Motor neuron (in vitro differentiated cells): ENCODE measurements around the gene BCAR3. TPM values are rescaled to one million over a fixed set of nuclear protein-coding genes. Genes with fewer than 3 reads are reported as not detected.
A peak's percentile ranks its signal among the peaks of the same experiment; 100 is the strongest.
"Not testable (repeated sequence)": the region's sequence is repeated elsewhere in the genome, so short reads cannot be mapped to it uniquely, and the experiment has no call there.

ENCODE experiments used
- ATAC-seq, 8 experiments: fragments of 200-7000 bp; cut with Tn5 transposase; replicated peaks in 6 of 8; 2 replicates each; pipeline ENCODE4 v1.8.0; 2021; ENCODE audit warnings: mild to moderate bottlenecking in 8 of 8, moderate library complexity in 8 of 8
- H3K27ac ChIP-seq, 2 donors: fragments of 250-450 bp; sonication (Bioruptor Pico); 2 replicates each; pipeline ENCODE4 v1.9.0; 2021; ENCODE audit warnings: antibody characterized with exemption in 2 of 2, mild to moderate bottlenecking in 2 of 2, moderate library complexity in 1 of 2
- H3K4me1 ChIP-seq, 2 donors: fragments of 250-450 bp; sonication (Bioruptor Pico); replicated peaks in 1 of 2; 2 replicates each; pipeline ENCODE4 v1.6.1; 2021; ENCODE audit warnings: antibody characterized with exemption in 2 of 2, mild to moderate bottlenecking in 2 of 2, moderate library complexity in 1 of 2
- H3K4me3 ChIP-seq, 5 donors: fragments of 250-450 bp; sonication (Bioruptor Pico); 2 replicates each; pipeline ENCODE4 v1.9.0; 2021; ENCODE audit warnings: antibody characterized with exemption in 5 of 5, mild to moderate bottlenecking in 5 of 5, moderate library complexity in 4 of 5
- WGBS, 10 experiments: fragments of 450-650 bp; shearing (Covaris generic); methylation state at CpG; one replicate each; pipeline ENCODE4 v1.0.0; 2022; 5-methylcytosine and 5-hydroxymethylcytosine counted together
- in situ Hi-C, 9 experiments: fragments of 400-800 bp; cut with MboI; loops; one replicate each; pipeline ENCODE4 v1.15.0; 2021; ENCODE audit warnings: low sequenced_read_pairs in 9 of 9, low pct_unique_long_range_greater_than_20kb in 2 of 9; ENCODE audit not compliant: unreplicated experiment in 9 of 9
- total RNA-seq, 8 experiments: library from RNA; unstranded; fragments of 300-600 nt; gene quantifications; 2 replicates each; pipeline versions ENCODE4 v1.2.3 to v1.2.4, GENCODE V29; 2022

BCAR3 gene
- total RNA-seq, 8 experiments from 2014 or later: 7.9 to 49.4 (median 20.3) TPM

- Histone ChIP-seq H3K4me1 (no peaks in the 10 kb centered on the region), H3K4me3 (no peak overlapping the region), H3K27ac (no peak overlapping the region)
- in situ Hi-C loops: no loop called here
- 70 to 98% (median 96%) methylated on average over 2 to 5 of the region's 5 CpGs for WGBS, 10 experiments
- ATAC-seq: no peak
These were observed 25.1 kb downstream of the BCAR3 start for GRCh38 chr1:93656491-93656890.

GRCh38 chr1:93653656-93654055 is 28.0 kb downstream of the BCAR3 start:
- 89 to 100% (median 91%) methylated on average over 2 to 6 of the region's 6 CpGs; no CpG with 5 or more reads in 5 of the 10 experiments for WGBS, 10 experiments
- ATAC-seq: no peak
- H3K4me3 ChIP-seq: no peak overlapping the region
- no peaks in the 10 kb centered on the region for H3K4me1 ChIP-seq
- H3K27ac ChIP-seq: no peak overlapping the region
- in situ Hi-C loops: no loop called here

GRCh38 chr1:93652323-93652949 is 29.2 kb downstream of the BCAR3 start:
- no peak overlapping the region for H3K4me3 ChIP-seq

DNA sequence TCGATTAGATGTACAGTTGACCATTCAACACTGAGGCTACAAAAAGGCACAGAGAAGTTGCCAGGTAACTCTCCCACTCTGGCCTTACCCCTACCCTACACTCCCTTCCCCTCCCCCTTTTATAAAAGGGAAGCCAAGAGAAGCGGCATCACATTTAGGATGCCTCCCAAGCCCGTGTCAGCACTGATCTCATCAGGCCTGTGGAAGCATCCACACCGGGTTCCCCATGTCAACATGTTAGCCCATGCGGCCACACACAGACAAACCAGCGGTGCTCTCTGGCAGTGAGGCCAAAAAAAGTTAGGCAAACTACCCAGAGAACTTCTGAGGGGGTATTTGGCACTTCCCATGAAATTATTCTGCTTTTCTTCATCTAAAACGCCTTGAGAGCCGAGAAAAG is 29.9 kb downstream of the BCAR3 start:
- WGBS, 10 experiments: 0 to 94% (median 80%) methylated on average over 1 to 8 of the region's 8 CpGs; no CpG with 5 or more reads in 1 of the 10 experiments
- in situ Hi-C loops: no loop called here
- peak in 1 of 8 experiments; percentile 43 for ATAC-seq
- Histone ChIP-seq H3K4me1 (no peaks in the 10 kb centered on the region), H3K27ac (no peak overlapping the region), H3K4me3 (no peak overlapping the region)

More at GRCh38 chr1:93652323-93652949, 29.2 kb downstream of the BCAR3 start:
- WGBS, 10 experiments: 31 to 100% (median 90%) methylated on average over 2 to 7 of the region's 7 CpGs; no CpG with 5 or more reads in 1 of the 10 experiments
- ATAC-seq: peak in 1 of 8 experiments; percentile 68
- no peak overlapping the region for H3K27ac ChIP-seq
- in situ Hi-C loops: no loop called here
- no peaks in the 10 kb centered on the region for H3K4me1 ChIP-seq

DNA sequence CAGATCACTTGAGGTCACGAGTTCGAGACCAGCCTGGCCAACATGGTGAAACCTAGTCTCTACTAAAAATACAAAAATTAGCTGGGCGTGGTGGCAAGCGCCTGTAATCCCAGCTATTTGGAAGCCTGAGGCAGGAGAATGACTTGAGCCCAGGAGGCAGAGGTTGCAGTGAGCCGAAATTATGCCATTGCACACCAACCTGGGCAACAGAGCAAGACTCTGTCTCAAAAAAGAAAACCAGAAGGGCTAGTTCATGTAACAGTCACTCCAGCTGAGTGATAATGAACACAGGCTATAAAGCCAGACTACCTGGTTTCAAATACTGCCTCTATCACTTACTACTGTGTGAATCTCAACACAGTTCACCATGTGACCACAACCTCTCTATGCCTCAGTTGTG is 31.5 kb downstream of the BCAR3 start:
- H3K4me1 ChIP-seq, H3K27ac ChIP-seq, H3K4me3 ChIP-seq, in situ Hi-C loops, ATAC-seq: not testable (repeated sequence)
- 97 to 100% (median 98%) methylated on average over 3 to 5 of the region's 5 CpGs; no CpG with 5 or more reads in 6 of the 10 experiments for WGBS, 10 experiments

GRCh38 chr1:93649231-93649630 is 32.4 kb downstream of the BCAR3 start:
- in situ Hi-C loops: loop anchor here in 4 of 9 experiments (25.0 kb wide), 2 partner anchors 163 to 688 kb away; no protein-coding TSS in a partner anchor
- ATAC-seq: no peak
- Histone ChIP-seq H3K4me3 (no peak overlapping the region), H3K4me1 (peaks cover 10 to 17% of the 10 kb centered on the region in 2 donors), H3K27ac (no peak overlapping the region)

GRCh38 chr1:93648656-93649055 is 33.0 kb downstream of the BCAR3 start:
- no peak overlapping the region for H3K4me3 ChIP-seq
- H3K4me1 ChIP-seq: peaks cover 12 to 17% of the 10 kb centered on the region in 2 donors
- no peak overlapping the region for H3K27ac ChIP-seq
- ATAC-seq: no peak
- 87 to 100% (median 100%) methylated on average over 2 of the region's 2 CpGs; no CpG with 5 or more reads in 5 of the 10 experiments for WGBS, 10 experiments
- in situ Hi-C loops: loop anchor here in 4 of 9 experiments (25.0 kb wide), 2 partner anchors 164 to 689 kb away; no protein-coding TSS in a partner anchor

- Histone ChIP-seq H3K4me3 (no peak overlapping the region), H3K4me1 (peaks cover 21 to 30% of the 10 kb centered on the region in 2 donors), H3K27ac (no peak overlapping the region)
- no peak for ATAC-seq
- in situ Hi-C loops: loop anchor here in 4 of 9 experiments (25.0 kb wide), 2 partner anchors 171 to 696 kb away; no protein-coding TSS in a partner anchor
- WGBS, 10 experiments: 78 to 100% (median 95%) methylated on average over 3 to 5 of the region's 5 CpGs
These were observed 40.1 kb downstream of the BCAR3 start for GRCh38 chr1:93641527-93641926.

DNA sequence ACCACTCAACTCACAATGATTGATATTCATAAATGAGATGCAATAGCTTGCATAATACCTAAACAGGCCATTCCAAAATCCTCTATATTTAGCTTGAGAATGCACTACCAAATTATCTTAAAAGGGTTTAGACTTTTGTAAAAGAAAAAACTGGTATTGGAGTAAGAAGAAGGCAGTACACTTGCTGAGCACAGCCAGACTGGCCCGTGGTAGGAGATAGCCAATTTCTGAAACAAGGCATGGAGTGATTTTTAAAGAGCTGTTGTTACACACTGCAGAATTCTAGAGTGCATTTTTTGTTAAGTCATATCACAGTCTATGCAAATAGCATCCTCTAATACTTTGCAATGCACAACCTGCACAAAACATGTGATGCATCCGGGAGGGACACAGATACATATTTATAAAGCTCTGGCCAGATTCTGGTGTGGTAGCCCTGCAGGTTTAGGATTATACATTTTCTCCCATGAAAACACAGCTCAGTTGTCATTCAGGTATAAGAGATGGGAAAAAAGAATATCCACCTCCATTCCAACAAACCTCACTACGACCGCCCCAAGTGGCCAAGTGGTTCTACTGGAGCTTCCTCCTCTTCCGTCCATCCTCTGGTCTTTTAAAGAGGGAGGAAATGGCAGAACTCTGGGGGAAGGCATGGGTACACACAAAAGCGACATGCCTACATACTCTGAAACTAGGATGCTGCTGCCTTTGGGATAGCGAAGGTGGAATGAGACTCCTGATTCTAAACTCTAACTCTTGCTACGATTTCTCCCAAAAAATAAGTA is 40.8 kb downstream of the BCAR3 start:
- Histone ChIP-seq H3K4me1 (peaks cover 24 to 36% of the 10 kb centered on the region in 2 donors), H3K4me3 (no peak overlapping the region), H3K27ac (no peak overlapping the region)
- in situ Hi-C loops: loop anchor here in 4 of 9 experiments (25.0 kb wide), 2 partner anchors 171 to 696 kb away; no protein-coding TSS in a partner anchor
- peak in 4 of 8 experiments; percentile 18 to 93 (median 77) for ATAC-seq
- 67 to 100% (median 94%) methylated on average over 2 to 8 of the region's 8 CpGs for WGBS, 10 experiments

- in situ Hi-C loops: loop anchor here in 6 of 9 experiments (10.0 to 25.0 kb wide), 3 partner anchors 173 to 698 kb away; no protein-coding TSS in a partner anchor
- peak in 5 of 8 experiments; percentile 25 to 54 (median 38) for ATAC-seq
- no peak overlapping the region for H3K27ac ChIP-seq
- no peak overlapping the region for H3K4me3 ChIP-seq
- H3K4me1 ChIP-seq: peaks cover 18 to 27% of the 10 kb centered on the region in 2 donors
- whole genome bisulfite sequencing, 10 experiments: 0 to 96% (median 22%) methylated on average over 2 to 8 of the region's 8 CpGs; no CpG with 5 or more reads in 3 of the 10 experiments
These were observed 42.7 kb downstream of the BCAR3 start for GRCh38 chr1:93638981-93639380.

DNA sequence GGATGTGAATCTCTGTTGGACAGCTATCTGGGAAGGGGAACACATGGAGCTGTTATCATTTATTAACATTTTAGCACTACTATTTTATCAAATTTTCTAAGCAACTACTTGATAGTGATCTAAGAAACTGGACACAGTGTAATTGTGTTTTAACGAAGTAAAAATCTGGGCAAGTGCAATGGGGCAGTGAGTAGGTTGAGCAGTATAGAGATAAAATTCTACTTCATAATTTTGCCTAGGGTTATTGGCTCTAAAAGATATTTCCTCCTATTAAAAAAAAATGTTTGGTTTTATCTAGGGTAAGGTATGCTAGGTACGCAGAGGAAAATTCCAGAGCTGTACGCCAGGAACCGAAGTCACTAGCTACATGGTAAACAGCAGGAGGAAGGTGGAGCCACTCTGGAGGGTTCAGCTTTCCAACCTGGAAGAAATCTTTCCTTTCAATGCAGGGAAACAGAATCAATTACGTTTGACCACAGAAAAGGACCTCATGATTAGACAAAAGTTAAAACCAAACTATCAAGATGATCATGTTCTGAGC is 43.3 kb downstream of the BCAR3 start:
- 73 to 100% (median 87%) methylated on average over 2 to 5 of the region's 5 CpGs; no CpG with 5 or more reads in 1 of the 10 experiments for WGBS, 10 experiments
- no peak overlapping the region for H3K4me3 ChIP-seq
- H3K4me1 ChIP-seq: peaks cover 18 to 27% of the 10 kb centered on the region in 2 donors
- ATAC-seq: no peak
- H3K27ac ChIP-seq: peak overlapping the region in 1 of 2 donors; percentile 1
- in situ Hi-C loops: loop anchor here in 6 of 9 experiments (10.0 to 25.0 kb wide), 3 partner anchors 174 to 699 kb away; no protein-coding TSS in a partner anchor

GRCh38 chr1:93636712-93637111 is 44.9 kb downstream of the BCAR3 start:
- Histone ChIP-seq H3K4me3 (no peak overlapping the region), H3K27ac (peak overlapping the region in 1 of 2 donors; percentile 18), H3K4me1 (peaks cover 18 to 27% of the 10 kb centered on the region in 2 donors)
- in situ Hi-C loops: loop anchor here in 6 of 9 experiments (10.0 to 25.0 kb wide), 3 partner anchors 176 to 701 kb away; no protein-coding TSS in a partner anchor
- 86 to 100% (median 100%) methylated on average over 1 of the region's 3 CpGs; no CpG with 5 or more reads in 3 of the 10 experiments for WGBS, 10 experiments
- no peak for ATAC-seq
